GM21528 (cell line): ENCODE measurements around the gene MINDY4.

Experiments used
- ATAC-seq: cut with Tn5 transposase; IDR thresholded peaks from one replicate; pipeline ENCODE4 v1.9.1; 2021; ENCODE audit warnings: mild to moderate bottlenecking, moderate library complexity; ENCODE audit not compliant: unreplicated experiment, low FRiP score

Gene MINDY4

DNA sequence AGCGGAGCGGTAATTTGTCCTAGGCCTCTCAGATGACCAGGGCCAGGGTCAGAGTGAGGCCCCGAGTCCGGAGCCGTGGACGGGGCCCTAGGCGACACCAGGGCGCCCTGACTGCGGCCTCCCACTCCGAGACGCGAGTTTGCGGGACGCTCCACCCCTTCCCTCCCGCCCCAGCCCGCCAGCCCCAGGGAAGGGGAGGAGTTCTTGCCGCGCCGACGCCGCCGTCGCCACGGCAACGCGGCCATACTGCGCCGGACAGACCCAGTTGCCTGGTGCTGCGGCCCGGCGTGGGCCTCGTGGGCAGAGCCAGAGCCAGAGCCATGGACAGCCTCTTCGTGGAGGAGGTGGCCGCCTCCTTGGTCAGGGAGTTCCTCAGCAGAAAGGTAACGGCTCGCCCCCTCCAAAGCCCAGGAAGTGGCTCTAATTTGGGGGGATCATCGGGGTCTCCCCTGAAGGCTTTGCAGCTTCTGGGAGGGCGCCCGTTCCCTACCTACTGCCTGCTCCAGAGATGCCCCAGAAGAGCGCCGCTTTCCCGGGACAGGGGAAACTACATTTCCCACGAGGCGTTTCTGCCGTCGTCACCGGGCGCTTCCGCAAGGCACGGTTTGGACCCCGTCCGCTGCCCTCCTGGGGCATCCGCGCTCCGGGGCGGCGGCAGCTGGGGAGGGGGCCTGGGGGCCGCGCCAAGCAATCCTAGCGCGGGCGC lies at the start of gene MINDY4:
Gene MINDY4, plus strand, starts transcription at position 244 of the 706 bp plus-strand sequence. Its CDS starts 77 bp downstream, at position 321.
- peak; percentile 87 for ATAC-seq

DNA sequence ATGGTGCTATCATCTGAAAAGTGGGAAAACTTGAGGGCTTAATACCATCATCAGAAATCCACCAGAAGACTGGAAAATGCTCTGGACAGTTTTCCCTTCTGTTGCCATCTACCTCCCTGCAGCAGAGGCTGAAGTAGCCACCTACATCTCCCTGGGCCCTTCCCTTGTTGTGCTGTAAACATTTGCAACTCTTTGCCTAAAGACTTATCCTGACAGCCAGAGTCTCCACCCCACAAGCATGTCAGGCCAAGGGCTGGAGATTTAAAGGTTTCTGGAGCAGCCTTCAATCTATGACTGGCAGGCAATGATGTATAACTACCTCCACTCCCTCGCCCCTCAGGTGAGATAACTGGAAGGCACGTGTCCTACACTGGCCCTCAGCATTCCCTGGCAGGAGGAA lies 49.0 kb upstream of the MINDY4 start:
- ATAC-seq = no peak

DNA sequence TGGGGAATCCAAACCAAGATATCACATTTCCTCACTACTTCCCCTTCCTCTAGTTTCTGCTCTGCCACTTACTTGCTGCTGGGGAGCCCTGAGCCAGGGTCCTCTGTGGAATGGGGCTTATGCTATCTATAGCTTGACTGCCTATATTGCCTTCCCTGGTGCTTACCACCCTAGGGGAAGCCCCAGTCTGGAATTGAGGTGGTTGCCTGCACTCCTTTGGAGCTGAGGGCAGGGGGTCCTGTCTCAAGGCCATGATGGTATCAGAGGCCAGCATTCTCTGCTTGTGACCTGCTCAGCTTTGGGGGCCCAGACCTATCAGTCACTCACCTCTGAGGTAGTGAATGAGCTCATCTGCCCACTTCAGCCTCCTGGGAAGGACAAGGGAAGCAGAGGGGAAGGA lies 48.5 kb upstream of the MINDY4 start:
- ATAC-seq = no peak

DNA sequence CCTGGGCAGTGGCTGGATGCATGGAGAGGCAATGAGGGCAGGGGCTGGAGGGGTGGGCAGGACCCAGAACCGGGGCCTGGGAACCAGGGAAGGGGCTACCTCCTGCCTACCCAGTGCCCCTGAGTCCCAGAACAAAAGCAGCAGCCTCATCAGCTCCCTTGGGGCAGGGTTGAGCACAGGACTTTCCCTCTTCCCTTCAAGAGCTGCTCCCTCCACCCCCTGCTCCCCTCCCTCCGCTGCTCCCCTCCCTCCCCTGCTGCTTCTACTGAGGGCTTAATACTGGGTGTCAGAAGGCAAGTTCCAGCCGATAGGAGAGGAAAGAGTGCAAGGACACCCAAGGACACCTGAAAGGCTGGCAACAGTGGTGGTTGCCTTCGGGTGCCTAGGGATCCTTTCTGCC lies 47.4 kb upstream of the MINDY4 start:
- no peak for ATAC-seq

DNA sequence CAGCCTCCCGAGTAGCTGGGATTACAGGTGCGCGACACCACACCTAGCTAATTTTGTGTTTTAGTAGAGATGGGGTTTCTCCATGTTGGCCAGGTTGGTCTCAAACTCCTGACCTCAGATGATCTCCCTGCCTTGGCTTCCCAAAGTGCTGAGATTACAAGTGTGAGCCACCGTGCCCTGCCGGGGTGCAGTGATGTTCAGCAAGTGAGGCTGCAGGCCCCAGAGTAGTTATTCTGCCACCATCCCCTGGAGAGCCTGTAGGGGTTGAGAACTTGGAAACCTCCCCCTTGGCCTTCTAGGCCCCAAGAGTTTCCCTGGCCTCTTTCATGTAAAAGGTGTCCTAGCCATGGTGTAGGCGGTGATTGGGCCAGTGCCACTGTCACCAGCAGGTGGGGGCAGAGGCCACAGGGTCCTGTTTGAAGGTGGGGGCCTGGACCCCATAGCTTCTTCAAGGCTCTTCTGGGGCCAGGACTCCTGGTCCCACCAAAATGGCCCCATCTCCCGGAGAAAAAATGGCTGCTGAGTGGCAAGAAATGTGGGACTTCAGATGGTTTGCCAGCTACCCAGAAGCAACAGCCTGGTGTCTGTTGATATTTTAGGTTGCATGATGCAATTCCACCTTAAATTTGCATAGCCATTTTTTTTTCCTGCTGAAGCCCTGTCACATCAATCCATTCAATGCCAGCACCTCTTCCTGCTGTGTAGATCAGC lies 44.8 kb upstream of the MINDY4 start:
- ATAC-seq = no peak

DNA sequence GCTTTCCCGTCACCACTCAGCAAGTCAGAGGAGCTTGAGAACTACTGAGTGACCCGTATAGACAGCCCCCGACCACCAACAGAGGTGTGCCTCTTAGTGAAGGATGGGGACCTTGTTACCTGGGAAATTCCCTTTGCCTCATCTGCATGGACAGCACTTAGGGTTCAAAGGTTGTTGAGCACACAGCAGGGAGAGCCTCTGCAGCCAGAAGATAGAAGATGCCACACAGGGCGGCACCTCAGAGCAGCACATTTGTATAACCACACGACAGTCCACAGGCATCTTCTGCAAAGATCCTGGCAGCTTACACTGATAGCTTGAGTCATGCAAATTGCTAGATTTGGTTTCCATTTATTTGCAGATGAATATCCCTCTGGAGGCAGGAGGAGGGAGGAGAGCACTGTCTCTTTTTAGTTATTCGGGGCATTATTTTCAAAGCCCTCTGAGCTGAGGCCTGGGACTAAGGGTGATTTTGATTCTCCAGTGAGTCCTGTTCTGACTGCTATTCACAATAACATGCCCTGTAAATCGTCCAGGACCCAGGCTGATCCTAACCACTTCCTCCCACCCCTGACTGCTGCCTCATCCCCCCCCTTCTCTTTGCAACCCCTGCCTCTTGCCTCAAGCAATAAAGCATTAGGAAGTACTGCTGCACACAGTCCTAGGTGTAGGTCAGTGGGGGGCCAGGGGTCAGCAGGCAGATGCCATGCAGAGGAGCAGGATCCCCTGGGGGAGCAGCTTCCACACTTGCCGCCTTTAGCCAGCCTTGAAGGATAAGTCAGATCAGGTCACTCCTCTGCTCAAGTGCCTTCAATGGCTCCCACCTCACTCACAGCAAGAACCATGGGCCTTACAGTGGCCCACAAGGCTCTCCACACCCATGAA lies 43.9 kb upstream of the MINDY4 start:
- no peak for ATAC-seq

DNA sequence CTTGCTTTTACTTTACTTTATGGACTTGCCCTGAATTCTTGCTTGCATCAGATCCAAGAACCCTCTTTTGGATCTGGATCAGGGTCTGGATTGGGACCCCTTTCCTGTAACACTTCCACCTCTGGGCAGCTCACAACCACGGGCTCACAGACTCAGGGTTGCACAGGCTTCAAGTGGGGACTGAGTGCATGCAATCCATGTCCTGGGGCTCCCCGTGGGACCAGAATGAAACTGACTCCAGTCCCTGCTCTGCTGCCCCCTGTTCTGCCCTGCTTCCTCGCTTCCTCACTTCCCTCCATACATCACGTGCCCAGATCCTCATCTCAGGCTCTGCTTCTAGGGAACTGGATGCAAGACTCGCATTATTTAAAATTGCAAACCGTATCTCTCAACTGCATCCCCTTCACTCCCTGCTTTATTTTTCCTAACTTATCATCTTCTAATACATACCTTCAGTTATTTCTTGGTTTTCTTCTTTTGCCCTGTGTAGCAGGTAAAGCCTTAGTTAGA lies 42.6 kb upstream of the MINDY4 start:
- no peak for ATAC-seq

DNA sequence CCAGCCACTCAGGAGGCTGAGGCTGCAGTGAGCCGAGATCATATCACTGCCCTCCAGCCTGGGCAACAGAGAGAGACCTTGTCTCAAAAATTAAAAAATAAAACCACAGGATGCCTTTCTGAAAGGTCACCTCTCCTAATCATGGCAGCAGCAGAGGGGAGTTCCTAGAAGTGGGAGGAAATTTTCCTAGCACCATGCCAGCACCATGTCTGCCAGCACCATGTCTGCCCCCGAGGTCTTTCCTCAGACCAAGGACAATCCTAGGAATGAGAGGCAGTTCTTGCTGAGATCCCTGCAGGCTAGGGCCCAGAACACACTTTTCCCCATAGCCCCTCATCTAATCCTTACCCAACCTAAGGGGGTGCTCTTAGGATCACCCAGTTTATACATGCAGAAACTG lies 41.6 kb upstream of the MINDY4 start:
- ATAC-seq = no peak

DNA sequence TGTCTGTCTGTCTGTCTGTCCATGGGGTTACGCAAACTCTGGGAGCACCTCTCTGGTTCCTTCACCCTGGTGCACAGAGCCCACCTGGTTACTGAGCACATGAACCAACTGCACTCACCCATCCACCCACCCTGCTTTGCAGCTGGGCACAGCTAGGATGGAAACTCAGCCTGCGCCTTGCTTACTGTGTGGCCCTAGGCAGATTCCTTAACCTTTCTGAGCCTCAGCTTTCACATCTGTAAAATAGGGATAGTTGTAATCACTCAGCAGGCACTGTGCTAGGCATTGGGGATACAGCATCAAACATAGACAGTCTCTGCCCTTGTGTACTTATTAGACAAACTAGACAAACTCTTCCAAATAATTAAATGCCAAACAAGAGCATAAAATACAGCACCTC lies 41.1 kb upstream of the MINDY4 start:
- no peak for ATAC-seq

DNA sequence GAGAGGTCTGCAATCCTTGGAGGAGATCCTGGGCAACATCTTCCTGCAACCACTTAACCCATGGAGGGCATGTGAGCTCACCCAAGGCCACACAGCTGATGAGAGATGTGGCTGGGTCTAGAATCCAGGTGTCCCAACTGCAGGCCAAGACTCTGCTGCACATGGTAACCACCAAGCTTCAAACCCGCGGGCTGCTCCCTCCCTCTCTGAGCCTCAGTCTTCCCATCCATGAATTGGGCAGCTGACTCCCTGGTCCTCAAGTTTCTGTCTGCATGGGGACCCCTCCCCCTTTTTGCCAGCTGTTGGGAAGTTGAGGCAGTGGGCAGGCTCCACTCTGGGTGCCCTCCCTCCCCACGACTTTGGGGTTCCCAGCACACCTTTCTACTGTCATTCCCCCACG lies 40.2 kb upstream of the MINDY4 start:
- ATAC-seq = no peak

DNA sequence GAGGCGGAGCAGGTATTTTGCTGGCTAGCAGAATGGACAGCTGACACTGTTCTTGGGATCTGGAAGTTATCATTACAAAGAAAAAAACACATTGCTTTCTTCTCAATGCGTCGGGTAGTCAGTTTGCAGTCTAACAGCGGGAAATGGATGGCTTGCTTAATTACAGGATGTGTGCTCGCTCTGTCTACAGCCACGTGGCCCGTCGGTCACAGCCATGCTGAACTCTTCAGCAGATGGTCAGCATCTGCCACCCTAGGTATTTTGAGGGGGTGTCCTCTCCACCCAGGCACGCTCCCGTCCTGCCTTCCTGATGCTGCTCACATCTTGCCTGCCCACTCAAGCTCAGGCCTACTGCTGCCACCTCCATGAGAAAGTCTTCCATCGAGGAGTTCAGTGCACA lies 39.6 kb upstream of the MINDY4 start:
- ATAC-seq = no peak

DNA sequence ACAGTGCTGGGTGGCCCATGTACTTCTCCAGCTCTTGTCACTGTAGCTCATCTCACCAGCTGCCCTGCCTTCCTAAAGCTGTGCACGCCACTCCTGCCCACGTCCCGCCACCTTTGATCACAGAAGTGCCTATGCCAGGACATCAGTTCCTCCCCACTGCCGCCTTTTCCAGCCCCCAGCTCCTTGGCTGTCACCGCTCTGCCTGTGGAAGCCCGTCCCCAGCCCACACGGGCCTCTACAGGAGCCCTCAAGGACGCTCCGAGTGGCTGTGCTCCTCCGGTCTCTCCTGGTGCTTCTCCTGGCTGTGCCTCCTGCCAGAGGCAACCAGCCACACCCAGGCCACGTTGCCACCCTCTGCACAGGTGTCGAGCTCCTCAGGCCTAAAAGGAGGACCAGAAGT lies 38.6 kb upstream of the MINDY4 start:
- no peak for ATAC-seq

DNA sequence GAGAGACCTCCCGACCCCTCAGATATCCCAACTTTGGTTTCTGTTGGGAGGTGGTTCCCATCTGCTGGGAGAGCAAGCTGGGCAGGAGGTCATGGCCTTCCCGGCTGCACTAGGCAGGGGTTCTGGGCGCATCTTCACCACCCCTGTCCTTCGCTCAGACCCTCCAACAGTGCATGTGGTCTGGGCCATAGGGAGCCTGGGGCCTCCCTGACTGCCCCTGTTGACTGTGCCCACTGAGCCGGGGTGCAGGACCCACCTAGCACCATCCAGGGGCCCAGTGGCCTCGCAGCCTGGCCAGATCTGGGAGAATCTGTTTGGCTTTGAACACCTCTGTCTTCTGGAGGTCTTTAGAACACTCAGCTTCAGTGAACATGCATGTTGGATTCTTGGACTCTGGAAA lies 38.0 kb upstream of the MINDY4 start:
- ATAC-seq = no peak

DNA sequence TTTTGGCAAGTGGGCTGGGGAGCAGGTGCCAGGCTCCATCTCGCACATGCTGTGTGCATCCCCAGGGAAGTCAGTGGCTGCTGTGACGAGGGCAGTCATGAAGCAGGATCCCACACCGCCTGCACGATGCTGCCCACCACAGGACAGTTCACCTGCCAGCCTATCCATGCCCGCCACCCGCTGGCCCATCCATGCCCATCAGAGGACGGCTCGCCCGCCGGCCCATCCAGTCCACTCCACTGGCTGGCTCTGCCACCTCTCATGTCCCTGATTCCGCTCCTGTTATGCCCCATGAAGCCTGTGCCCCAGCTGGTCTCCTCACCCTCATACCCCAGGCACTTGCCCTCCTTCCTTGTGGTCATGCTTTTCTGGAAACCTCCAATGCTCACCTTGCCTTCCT lies 37.5 kb upstream of the MINDY4 start:
- ATAC-seq = no peak

DNA sequence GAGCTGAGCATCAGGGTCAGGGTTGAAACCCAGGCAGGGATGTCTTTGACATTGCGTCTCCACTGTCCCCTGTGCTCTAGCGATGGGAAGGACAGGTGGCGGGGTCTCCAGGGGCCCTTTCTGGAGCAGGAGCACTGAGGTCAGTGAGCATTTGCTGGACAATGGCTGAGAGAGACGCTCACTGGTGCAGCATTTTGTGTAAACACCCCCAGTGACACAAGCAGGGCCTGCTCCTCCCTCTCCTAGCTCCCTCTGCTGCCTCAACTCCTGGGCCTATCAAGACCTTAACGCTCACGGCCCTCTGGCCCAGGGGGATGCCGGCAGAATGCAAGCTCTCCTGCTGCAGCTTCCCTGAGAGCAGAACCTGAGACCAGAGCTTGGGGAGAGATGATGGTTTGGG lies 36.7 kb upstream of the MINDY4 start:
- no peak for ATAC-seq

DNA sequence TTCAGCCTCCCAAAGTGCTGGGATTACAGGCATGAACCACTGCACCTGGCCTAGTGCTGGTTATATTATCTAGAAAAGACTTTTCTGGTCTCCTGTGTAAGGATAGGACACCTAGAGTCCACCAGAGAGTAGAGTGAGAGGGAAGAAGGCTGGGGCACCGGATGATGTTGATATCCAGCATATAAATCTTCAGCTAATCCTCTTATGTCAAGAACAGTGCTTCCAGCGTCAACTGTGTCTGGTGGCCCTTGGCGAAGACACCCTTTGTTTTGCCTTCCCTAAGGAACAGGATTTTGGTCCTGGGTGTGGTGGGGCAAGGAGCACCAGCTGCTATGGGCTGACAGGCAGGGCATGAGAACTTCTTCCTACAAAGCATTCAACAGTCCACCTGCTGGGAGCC lies 35.6 kb upstream of the MINDY4 start:
- ATAC-seq = no peak

DNA sequence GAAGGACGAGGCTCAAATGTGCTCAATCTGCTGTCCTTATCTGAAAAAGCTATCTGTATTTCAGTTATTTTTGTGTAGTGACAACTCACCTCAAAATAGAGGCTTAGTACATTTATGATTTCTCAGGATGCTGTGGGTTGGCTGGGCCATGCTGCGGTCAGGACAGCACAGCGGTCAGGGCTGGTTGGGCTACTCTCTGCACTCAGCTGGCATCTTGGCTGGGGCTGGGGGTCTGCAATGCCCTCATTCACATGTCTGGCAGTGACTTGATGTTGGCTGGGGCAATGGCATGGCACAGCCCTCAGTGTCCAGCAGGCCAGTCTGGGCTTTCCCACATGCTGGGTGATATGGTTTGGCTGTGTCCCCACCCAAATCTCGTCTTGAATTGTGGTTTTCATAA lies 34.9 kb upstream of the MINDY4 start:
- ATAC-seq = no peak

DNA sequence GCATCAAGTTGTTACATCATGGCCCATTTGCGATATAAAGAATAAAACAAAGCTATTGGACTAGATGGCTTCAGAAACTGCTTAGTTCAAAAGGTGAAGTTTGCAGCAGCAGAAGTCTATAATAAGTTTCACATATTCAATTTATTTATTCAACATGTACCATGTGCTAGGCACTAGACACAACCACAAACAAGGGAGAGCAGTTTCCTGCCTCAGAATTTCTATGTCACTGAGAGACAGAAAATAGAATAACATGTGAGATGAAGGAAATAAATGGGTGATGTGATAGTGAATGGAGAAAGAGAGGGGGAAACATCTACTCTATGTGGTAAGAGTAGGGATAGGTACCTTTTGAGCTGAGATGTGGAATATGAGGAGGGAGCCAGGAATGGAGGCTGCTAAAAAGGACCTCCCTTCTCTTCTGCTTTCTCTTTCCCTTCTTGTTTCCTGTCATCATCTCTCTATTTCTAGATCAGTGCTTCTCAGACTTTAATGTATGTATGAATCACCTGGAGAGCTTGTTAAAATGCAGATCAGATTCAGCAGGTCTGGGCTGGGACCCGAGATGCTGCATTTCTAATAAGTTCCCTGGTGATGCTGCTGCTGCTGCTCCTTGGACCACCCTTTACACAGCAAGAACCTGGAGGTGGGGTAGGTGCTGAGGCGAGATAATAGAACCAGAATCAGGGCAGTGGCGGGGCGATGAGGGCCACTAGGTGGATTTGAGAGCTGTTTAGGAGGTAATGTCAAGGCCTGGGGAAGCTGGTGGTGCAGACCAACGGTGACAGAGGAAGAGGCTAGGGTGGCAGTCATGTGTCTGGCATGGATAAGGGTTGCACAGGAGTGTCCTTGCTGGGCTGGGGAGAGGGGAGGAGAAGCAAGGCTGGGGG lies 32.9 kb upstream of the MINDY4 start:
- no peak for ATAC-seq

DNA sequence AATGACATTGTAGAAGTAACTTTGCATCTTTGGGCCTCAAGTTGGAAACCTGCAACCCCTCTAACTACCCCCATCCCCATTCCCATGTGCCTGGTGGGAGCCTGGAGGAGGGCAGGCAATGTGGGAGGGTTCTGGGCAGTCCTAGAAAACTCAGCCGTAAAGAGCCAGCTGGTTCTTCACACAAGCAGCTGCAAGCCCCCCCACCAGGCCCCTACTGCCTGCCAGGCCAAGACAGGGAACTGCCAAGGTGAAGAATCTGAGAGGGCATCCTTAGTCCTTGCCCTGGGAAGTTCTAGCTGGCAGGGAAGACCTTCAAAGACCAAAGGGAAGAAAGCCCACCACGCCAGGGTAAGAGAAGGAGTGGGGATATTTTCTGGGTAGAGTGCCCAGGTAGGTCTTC lies 31.5 kb upstream of the MINDY4 start:
- ATAC-seq = no peak
